Measurements from ENCODE around the gene CKS2.

CKS2 gene

GRCh38 chr9:89357331-89358197 lies 46.6 kb downstream of the CKS2 start:
- Histone ChIP-seq H3K36me3 (ENCODE audit: control insufficient read depth, insufficient read depth, low read length) (peaks cover 42% of the 10 kb centered on the region), H3K27me3 (ENCODE audit: control insufficient read depth, insufficient read depth, low read length, poor library complexity, severe bottlenecking) (no peaks in the 10 kb centered on the region), H3K9me3 (ENCODE audit: control insufficient read depth, low read length) (no peaks in the 10 kb centered on the region), H3K27ac (ENCODE audit: insufficient read depth, low read depth, low read length, poor library complexity, severe bottlenecking) (no peak overlapping the region), H3K4me1 (ENCODE audit: control insufficient read depth, insufficient read depth, low read length) (no peaks in the 10 kb centered on the region), H3K4me3 (ENCODE audit: insufficient read depth, low read depth, low read length) (no peak overlapping the region)
- 95 to 96% methylated on average over 8 of the region's 8 CpGs for WGBS, 2 experiments

GRCh38 chr9:89358376-89358916 lies 47.5 kb downstream of the CKS2 start:
- Histone ChIP-seq H3K36me3 (ENCODE audit: control insufficient read depth, insufficient read depth, low read length) (peaks cover 40% of the 10 kb centered on the region), H3K4me3 (ENCODE audit: insufficient read depth, low read depth, low read length) (no peak overlapping the region), H3K4me1 (ENCODE audit: control insufficient read depth, insufficient read depth, low read length) (no peaks in the 10 kb centered on the region), H3K27ac (ENCODE audit: insufficient read depth, low read depth, low read length, poor library complexity, severe bottlenecking) (no peak overlapping the region), H3K27me3 (ENCODE audit: control insufficient read depth, insufficient read depth, low read length, poor library complexity, severe bottlenecking) (no peaks in the 10 kb centered on the region), H3K9me3 (ENCODE audit: control insufficient read depth, low read length) (no peaks in the 10 kb centered on the region)
- 93 to 94% methylated on average over 3 of the region's 3 CpGs for WGBS, 2 experiments

DNA sequence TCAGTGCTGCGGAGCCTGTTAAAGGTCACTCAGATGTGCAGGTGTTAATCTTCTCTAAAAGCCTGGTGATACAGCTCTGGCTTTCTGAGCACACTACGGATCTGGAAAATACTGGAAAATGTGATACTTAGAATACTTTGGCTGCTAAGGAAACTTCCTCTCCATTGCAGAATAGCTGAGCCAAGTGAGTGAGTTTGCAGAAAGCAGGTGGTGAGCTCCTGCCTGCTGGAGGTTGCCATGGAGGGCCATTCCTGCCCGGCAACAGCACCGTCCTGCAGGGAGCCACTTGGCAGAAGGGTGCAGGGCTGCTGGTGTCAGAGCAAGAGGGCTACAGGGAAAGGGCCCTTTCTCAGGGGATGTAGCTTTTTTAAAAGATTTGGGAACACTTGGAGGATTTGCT lies 48.0 kb downstream of the CKS2 start:
- H3K9me3 ChIP-seq (ENCODE audit: control insufficient read depth, low read length), result no peaks in the 10 kb centered on the region
- H3K27ac ChIP-seq (ENCODE audit: insufficient read depth, low read depth, low read length, poor library complexity, severe bottlenecking), result no peak overlapping the region
- no peaks in the 10 kb centered on the region for H3K27me3 ChIP-seq (ENCODE audit: control insufficient read depth, insufficient read depth, low read length, poor library complexity, severe bottlenecking)
- no peak overlapping the region for H3K4me3 ChIP-seq (ENCODE audit: insufficient read depth, low read depth, low read length)
- peaks cover 38% of the 10 kb centered on the region for H3K36me3 ChIP-seq (ENCODE audit: control insufficient read depth, insufficient read depth, low read length)
- H3K4me1 ChIP-seq (ENCODE audit: control insufficient read depth, insufficient read depth, low read length), result no peaks in the 10 kb centered on the region
- WGBS, 2 experiments, result 91 to 94% methylated on average over 4 of the region's 4 CpGs

DNA sequence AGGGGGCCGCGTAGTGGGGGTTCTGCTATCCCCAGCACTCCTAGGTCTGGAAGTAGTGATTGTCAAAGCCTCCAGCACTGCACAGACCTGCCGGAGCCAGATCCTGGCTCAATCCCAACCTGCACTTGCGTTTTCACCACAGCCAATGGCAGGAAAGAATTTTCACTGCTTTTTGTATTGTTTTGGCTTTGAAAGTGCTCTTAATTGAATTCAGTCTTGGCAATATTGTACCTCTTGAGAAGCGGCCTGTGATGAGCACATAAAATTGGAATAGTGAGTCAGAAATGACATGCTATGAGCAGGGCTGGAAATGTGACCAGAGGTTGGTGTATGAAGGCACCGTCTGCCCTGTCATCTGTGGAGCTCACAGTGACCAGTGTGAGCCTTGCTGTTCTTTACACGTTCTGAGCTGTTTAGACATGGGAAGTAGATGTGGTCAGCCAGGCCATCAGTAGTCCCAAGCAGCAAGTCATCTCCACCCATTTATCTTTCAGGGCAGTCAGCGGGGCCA lies 48.8 kb downstream of the CKS2 start:
- Histone ChIP-seq H3K9me3 (ENCODE audit: control insufficient read depth, low read length) (no peaks in the 10 kb centered on the region), H3K36me3 (ENCODE audit: control insufficient read depth, insufficient read depth, low read length) (peaks cover 30% of the 10 kb centered on the region), H3K4me3 (ENCODE audit: insufficient read depth, low read depth, low read length) (no peak overlapping the region), H3K27me3 (ENCODE audit: control insufficient read depth, insufficient read depth, low read length, poor library complexity, severe bottlenecking) (no peaks in the 10 kb centered on the region), H3K27ac (ENCODE audit: insufficient read depth, low read depth, low read length, poor library complexity, severe bottlenecking) (no peak overlapping the region), H3K4me1 (ENCODE audit: control insufficient read depth, insufficient read depth, low read length) (no peaks in the 10 kb centered on the region)
- WGBS, 2 experiments, result 95 to 96% methylated on average over 7 to 8 of the region's 8 CpGs

GRCh38 chr9:89360465-89360864 lies 49.5 kb downstream of the CKS2 start:
- Histone ChIP-seq H3K27me3 (ENCODE audit: control insufficient read depth, insufficient read depth, low read length, poor library complexity, severe bottlenecking) (no peaks in the 10 kb centered on the region), H3K4me1 (ENCODE audit: control insufficient read depth, insufficient read depth, low read length) (no peaks in the 10 kb centered on the region), H3K27ac (ENCODE audit: insufficient read depth, low read depth, low read length, poor library complexity, severe bottlenecking) (no peak overlapping the region), H3K9me3 (ENCODE audit: control insufficient read depth, low read length) (no peaks in the 10 kb centered on the region), H3K36me3 (ENCODE audit: control insufficient read depth, insufficient read depth, low read length) (peaks cover 24% of the 10 kb centered on the region), H3K4me3 (ENCODE audit: insufficient read depth, low read depth, low read length) (no peak overlapping the region)
- WGBS, 2 experiments, result 79 to 87% methylated on average over 3 of the region's 3 CpGs

DNA sequence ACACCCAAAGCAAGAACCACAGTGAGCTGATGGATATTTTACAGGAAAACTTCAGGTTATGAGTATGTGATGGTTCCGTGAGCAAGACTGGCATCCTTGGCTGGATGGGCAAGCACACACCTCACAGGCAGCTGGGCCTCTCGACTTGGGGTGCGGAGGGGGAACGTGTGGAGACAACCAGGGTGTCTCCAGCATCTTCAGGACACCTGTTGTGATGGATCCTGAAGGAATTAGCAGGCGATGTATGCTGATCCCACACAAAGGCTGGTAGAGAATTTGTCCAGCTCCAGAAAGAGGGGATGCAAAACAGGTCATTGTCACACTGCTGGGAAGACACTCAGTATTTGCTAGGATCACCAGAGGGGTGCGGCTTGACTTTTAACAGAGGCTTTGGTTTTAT lies 50.0 kb downstream of the CKS2 start:
- no peaks in the 10 kb centered on the region for H3K9me3 ChIP-seq (ENCODE audit: control insufficient read depth, low read length)
- peaks cover 19% of the 10 kb centered on the region for H3K36me3 ChIP-seq (ENCODE audit: control insufficient read depth, insufficient read depth, low read length)
- H3K27ac ChIP-seq (ENCODE audit: insufficient read depth, low read depth, low read length, poor library complexity, severe bottlenecking), result no peak overlapping the region
- H3K27me3 ChIP-seq (ENCODE audit: control insufficient read depth, insufficient read depth, low read length, poor library complexity, severe bottlenecking), result no peaks in the 10 kb centered on the region
- H3K4me1 ChIP-seq (ENCODE audit: control insufficient read depth, insufficient read depth, low read length), result no peaks in the 10 kb centered on the region
- 95 to 97% methylated on average over 6 of the region's 6 CpGs for WGBS, 2 experiments
- no peak overlapping the region for H3K4me3 ChIP-seq (ENCODE audit: insufficient read depth, low read depth, low read length)

DNA sequence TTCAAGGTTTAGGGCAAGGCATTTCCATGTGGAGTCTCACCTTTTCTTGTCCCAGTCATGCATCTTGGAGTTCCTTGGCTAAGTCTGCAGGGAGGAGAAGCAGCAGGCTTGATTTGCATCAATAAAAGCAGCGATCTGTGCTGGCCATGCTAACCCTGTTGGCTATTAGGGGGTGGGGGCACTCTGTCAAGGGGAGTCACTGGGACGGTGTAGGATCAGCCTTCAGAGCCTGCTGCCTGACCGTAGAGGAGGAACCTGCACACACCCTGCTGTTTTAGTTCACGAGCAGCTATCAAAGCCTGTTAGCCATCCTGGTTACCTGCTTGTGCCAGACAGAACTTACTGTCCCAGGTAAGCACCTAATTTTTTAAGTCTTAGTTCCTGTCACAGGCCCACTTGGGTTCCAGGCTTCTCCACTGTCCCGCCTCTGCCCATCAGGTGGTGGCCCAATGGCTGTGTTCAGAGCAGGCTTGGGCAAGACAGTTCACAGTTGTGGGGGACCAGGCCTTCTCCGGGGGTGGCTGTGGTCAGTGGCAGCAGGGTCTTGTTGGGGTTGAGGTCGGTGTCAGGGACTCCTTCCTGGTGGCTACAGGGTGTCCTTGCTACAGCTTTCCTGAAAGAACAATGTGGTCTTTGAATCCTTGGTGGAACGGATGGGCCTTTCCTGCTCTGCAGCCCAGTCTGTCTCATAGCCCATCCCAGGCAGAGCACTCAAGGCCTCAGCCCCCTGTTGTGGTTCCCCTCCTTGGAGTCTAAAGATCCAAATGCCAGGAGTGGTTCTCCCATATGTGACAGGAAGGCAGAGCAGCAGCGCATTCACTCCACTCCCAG lies 51.0 kb downstream of the CKS2 start:
- Histone ChIP-seq H3K4me1 (ENCODE audit: control insufficient read depth, insufficient read depth, low read length) (no peaks in the 10 kb centered on the region), H3K36me3 (ENCODE audit: control insufficient read depth, insufficient read depth, low read length) (peaks cover 17% of the 10 kb centered on the region), H3K27me3 (ENCODE audit: control insufficient read depth, insufficient read depth, low read length, poor library complexity, severe bottlenecking) (no peaks in the 10 kb centered on the region), H3K27ac (ENCODE audit: insufficient read depth, low read depth, low read length, poor library complexity, severe bottlenecking) (no peak overlapping the region), H3K9me3 (ENCODE audit: control insufficient read depth, low read length) (no peaks in the 10 kb centered on the region), H3K4me3 (ENCODE audit: insufficient read depth, low read depth, low read length) (no peak overlapping the region)
- WGBS, 2 experiments, result 93 to 94% methylated on average over 9 of the region's 9 CpGs

DNA sequence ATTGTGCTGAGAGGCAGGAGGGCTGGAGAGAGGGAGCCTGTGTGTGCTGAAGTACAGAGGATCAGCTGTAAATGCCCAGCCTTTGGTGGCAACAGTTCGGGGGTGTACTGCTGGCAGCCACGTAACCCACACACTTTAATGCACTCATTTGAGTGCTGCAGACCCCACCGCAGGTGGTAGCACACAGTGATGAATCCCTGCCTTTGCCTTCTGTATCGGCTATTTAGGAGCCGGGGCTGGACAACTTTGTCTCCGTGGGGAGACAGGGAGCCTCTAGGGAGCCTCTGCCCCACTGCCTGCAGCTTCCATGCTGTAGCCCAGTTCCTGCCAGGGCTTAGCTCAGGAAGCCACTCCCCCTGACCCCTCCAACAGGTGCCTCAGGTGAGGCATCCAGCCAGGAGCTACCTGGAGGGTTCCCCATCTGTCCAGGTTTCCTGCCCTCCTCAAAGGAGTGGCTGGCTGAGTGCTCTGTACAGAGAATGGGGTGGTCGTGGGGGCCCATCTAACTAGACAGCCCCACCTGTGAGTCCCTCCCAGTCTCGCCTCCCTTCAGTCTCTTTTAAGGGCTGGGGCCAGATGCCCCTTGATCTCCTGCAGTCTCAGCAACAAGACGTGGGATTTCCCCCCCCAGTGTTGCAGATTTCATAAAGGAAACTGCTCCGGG lies 51.8 kb downstream of the CKS2 start:
- H3K27ac ChIP-seq (ENCODE audit: insufficient read depth, low read depth, low read length, poor library complexity, severe bottlenecking), result no peak overlapping the region
- no peak overlapping the region for H3K4me3 ChIP-seq (ENCODE audit: insufficient read depth, low read depth, low read length)
- H3K9me3 ChIP-seq (ENCODE audit: control insufficient read depth, low read length), result no peaks in the 10 kb centered on the region
- no peaks in the 10 kb centered on the region for H3K4me1 ChIP-seq (ENCODE audit: control insufficient read depth, insufficient read depth, low read length)
- H3K27me3 ChIP-seq (ENCODE audit: control insufficient read depth, insufficient read depth, low read length, poor library complexity, severe bottlenecking), result no peaks in the 10 kb centered on the region
- 95 to 96% methylated on average over 10 of the region's 10 CpGs for WGBS, 2 experiments
- peaks cover 17% of the 10 kb centered on the region for H3K36me3 ChIP-seq (ENCODE audit: control insufficient read depth, insufficient read depth, low read length)

- H3K27ac ChIP-seq (ENCODE audit: insufficient read depth, low read depth, low read length, poor library complexity, severe bottlenecking), result no peak overlapping the region
- 94 to 96% methylated on average over 6 of the region's 6 CpGs for WGBS, 2 experiments
- H3K4me1 ChIP-seq (ENCODE audit: control insufficient read depth, insufficient read depth, low read length), result no peaks in the 10 kb centered on the region
- no peaks in the 10 kb centered on the region for H3K9me3 ChIP-seq (ENCODE audit: control insufficient read depth, low read length)
- H3K27me3 ChIP-seq (ENCODE audit: control insufficient read depth, insufficient read depth, low read length, poor library complexity, severe bottlenecking), result no peaks in the 10 kb centered on the region
- peaks cover 12% of the 10 kb centered on the region for H3K36me3 ChIP-seq (ENCODE audit: control insufficient read depth, insufficient read depth, low read length)
- no peak overlapping the region for H3K4me3 ChIP-seq (ENCODE audit: insufficient read depth, low read depth, low read length)
These were observed 52.3 kb downstream of the CKS2 start for GRCh38 chr9:89363311-89363670.

All from ectodermal cell (in vitro differentiated cells).